GM21737 (cell line): Measurements from ENCODE around the gene BLM.

Source experiments
- ATAC-seq: cut with Tn5 transposase; IDR thresholded peaks from one replicate; pipeline ENCODE4 v1.9.1; 2021; ENCODE audit warnings: mild to moderate bottlenecking, moderate library complexity; ENCODE audit not compliant: unreplicated experiment

The BLM gene

DNA sequence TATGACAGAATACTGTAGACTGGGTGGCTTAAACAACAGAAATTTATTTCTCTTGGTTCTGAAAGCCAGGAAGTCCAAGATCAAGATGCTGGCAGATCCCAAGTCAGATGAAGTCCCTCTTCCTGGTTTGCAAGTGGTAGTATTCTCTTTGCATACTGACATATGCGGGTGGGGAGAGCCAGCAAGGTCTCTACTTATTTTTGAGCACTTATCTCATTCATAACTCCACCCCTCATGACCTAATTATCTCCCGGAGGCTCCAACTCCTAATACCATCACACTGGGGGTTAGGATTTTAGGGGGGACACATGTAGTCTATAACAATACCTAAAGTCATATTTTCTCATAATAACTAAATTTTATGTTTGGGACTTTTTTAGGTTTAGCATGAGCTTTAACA is 65.3 kb downstream of the BLM start:
- ATAC-seq = no peak

DNA sequence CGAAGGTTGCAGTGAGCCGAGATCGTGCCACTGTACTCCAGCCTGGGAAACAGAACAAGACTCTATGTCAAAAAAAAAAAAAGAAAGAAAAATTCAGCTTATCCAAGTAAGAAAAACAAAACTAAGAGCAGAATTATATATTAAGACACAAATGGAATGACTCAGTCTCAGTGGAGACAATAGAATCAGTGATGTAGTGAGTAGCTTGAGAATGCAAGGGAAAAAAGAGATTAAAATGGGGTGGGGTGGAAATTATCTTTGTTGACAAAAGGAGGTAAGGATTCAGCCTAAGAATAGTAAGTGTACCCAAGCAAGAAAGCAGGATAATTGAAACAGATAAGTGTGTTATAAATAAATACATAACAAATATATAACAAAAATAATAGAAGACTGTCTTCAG is 70.7 kb downstream of the BLM start:
- no peak for ATAC-seq

DNA sequence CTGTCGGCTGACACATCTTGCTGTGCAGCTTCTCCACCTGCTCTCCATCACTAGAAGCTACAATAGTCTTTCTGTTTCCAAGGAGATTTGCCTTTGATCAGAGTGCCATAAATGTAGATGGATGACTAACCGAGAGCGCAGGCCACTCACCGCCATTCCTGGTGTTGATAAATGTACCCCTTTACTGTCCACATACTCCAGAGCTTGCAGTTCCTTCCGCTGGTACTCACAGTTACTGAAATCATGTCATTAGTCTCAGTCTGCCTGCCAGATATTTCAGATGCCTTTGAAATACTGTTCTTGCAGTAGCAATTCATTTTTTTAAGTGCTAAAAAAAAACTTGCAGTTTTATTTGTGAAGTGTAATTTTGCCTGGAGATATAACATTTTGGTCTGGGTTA is 72.3 kb downstream of the BLM start:
- no peak for ATAC-seq

- ATAC-seq = no peak
Observed at GRCh38 chr15:90790057-90790456, 72.9 kb downstream of the BLM start.

GRCh38 chr15:90790561-90790960 is 73.4 kb downstream of the BLM start:
- no peak for ATAC-seq

GRCh38 chr15:90794538-90794937 is 77.4 kb downstream of the BLM start:
- ATAC-seq = no peak

GRCh38 chr15:90799639-90800170 is 82.6 kb downstream of the BLM start:
- no peak for ATAC-seq

DNA sequence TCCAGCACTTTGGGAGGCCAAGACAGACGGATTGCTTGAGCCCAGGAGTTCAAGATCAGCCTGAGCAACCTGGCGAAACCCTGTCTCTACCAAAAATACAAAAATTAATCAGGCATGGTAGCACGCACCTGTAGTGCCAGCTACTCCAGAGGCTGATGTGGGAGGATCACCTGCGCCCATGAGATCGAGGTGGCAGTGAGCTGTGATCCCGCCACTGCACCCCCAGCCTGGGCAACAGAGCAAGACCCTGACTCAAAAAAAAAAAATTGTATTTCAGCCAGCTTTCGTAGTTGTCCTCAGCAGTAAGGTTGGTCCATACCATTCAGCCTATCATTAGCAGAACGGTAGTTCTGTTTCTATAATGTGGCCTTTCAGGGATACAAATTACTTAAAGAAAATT is 84.7 kb downstream of the BLM start:
- no peak for ATAC-seq

DNA sequence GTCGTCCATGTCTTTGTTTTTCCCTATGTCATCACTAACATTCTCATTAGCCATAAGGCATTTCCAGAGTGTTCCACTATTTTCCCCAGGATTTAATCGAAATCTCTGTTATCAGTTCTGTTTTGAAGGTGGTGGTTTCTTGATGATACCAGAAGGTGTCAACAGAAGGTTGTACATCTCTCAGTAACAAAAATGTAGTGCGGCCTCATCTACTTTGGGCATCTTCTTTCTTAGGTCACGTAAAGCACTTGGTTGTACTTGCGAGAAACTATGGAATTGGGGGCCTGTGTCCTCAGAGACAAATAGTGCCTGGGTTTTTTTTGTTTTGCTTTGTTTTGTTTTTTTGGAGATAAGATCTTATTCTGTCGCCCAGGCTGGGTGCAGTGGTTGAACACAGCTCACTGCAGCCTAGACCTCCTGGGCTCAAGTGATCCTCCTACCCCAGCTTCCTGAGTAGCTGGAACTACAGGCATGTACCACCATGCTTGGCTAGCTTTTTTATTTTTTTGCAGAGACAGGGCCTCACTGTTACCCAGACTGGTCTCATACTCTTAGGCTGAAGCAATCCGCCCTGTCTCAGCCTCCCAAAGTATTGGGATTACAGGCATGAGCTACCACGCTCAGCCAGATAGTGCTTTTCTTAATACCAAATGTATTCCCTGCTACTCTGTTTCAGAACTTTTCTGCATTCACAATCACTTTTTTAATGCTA is 90.1 kb downstream of the BLM start:
- ATAC-seq = no peak

DNA sequence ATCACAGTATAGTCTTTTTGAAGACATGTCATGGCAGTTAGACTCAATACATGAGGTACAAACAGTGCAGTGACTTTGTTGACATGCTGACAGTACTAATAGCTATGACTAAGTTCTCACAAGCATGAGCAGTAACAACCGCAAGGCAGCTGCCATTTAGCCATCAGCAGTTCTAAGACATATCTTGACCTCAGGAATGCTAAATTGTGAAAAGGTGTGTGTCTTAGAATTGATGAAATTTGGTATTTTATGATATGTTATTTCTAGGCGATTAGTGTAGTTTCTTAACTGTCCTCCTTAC is 90.6 kb downstream of the BLM start:
- no peak for ATAC-seq

DNA sequence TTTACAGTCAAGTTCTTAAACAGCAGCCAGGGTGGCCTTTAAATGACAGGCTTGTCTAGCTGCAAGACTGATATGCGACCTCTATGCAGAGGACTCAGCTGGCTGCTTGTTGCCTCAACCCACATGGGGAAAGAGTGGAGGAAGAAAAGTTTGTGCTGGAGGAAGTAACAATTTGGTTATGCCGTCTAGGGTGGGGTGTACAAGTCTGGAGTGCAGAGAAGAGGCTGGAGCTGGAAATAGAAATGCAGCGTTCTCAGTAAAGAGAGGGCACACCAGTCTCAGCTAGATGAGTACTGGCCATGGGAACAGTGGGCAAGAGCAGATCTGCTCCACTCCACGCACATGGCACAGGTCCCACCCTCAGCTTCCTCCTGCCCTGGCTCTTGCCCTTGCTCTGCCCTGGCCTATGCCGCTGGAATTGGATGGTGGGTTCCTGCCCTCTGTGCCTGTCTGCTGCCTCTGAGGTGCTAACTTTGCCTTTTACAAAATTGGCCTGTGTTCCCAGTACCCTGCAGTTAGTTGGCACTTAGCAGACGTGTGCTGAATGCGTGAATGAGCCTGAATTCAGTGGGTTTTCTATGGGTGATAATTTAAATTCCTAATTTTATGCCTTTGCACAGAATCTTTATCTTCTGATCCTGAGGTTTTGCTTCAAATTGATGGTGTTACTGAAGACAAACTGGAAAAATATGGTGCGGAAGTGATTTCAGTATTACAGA is 91.5 kb downstream of the BLM start:
- ATAC-seq = no peak

DNA sequence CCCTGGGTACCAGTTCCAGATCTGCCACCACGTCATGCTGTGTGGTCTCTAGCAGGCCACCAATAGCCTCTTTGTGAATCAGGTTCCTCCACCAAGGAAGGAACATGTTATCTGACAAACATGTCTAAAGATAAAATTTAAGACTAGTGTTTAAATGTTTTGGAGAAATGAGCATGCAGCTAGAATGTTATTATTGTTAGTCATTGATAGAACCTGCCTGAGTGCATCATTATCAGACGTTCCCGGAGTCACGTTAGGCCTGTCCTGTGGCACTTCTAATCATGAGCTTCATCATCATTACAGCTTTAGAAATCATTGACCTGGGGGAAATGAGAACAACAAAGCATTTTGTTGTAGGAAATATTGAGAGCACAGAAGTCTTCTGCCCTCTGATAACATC is 92.4 kb downstream of the BLM start:
- ATAC-seq = no peak

DNA sequence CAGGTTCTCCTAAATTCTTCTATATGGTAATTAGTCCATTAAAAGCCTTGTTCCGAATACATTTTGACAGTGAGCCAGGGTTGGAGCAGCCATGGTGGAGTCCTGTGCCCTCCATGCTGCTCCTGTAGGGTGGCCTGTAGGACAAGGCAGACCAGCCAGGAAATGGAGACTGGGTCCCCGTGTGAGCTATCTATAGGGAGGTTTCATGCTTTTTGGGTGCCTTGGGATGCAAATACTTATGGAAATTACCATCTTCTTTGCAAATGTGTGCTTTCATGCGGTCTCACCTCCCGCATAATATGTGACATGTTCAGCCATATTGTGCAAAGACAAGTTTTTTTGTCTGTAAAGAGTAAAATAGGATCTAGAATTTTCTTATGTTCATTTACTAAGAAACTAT is 93.2 kb downstream of the BLM start:
- ATAC-seq = no peak

- no peak for ATAC-seq
Observed at GRCh38 chr15:90812171-90812957, 95.2 kb downstream of the BLM start.

- ATAC-seq = no peak
Observed at GRCh38 chr15:90812958-90813265, 95.8 kb downstream of the BLM start.

DNA sequence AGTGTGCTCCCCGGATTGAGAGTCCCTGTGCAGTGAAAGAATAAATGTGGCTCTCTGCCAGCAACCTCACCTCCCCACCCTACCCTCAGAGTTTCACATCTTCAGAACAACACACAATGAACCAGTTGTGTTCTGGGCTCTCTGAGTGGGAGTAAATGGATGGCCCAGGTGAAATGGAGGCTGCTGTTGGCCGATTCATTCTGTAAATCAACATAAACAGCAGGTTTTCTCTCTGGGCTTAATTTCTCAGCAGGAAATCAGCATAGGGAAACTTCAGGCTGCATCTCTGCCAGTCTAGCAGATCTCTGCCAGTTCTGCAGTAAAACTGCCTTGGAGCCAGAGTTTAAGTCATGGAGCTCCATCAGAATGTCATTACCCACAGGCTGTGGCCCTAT is 96.6 kb downstream of the BLM start:
- no peak for ATAC-seq

GRCh38 chr15:90814191-90814821 is 97.2 kb downstream of the BLM start:
- ATAC-seq = no peak

DNA sequence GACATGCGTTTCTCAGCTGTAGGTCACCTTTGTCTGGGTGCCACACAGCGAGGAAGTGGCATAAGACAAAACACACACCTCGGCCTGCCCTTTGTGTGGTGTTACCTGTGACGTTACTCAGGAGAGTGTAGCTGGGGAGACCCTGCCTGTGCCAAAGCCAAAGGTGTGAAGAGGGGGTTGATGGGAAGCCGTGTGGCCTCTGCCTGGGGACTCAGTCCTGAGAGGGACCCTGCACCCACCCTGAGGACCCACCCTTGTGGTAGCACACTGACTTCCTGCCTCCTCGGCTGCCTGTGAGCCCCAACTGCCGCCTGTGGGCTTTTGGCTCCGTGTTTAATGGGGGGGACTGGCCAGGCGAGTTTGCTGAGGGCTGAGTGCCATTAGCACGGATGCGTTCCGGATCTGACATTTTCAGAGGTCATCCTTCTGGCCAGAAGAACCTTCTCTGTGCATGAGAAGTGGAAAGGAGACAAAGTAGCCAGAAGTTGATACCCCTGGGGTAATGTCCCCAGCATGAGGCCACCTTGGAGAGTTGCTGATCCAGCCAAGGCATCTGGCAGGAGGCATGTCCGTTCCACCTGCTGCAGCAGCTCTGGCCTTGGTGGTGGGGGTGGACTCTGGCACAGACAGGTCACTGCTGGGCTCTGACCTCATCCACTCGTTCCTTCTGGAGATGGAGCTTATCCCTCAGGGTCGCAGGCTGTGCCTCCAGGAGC is 99.4 kb downstream of the BLM start:
- ATAC-seq = no peak

- no peak for ATAC-seq
Observed at GRCh38 chr15:90817117-90818057, 100.2 kb downstream of the BLM start.
